HepG2 (cell line): ENCODE measurements around the gene MUC13. TPM values are rescaled to one million over a fixed set of nuclear protein-coding genes. Genes with fewer than 3 reads are reported as not detected.

Experiments used
- ATAC-seq: fragments of 200-7000 bp; cut with Tn5 transposase; 3 replicates; pipeline ENCODE4 v1.9.1; 2020; ENCODE audit warnings: mild to moderate bottlenecking, moderate library complexity
- BruUV-seq: library from RNA; stranded (reverse); fragments of 400-500 nt; replicated peaks from 2 replicates; lab custom pipeline; 2021; lab: Mats Ljungman, UMichigan
- CTCF ChIA-PET: fragments of 300-600 bp; formaldehyde crosslinking; extraction: SDS; loops from one replicate; lab custom pipeline; 2021; ENCODE audit warnings: low total read pairs, inconsistent platforms, low intra/inter-chr PET ratio; lab: Yijun Ruan, JAX
- POLR2A ChIA-PET: fragments of 350-600 bp; sonication (Branson Sonifier 250); formaldehyde crosslinking; loops from one replicate; lab custom pipeline; 2020; ENCODE audit warnings: antibody characterized with exemption, inconsistent platforms; lab: Yijun Ruan, JAX
- DNase-seq: peaks from one replicate; pipeline ENCODE4 v3.0.0-alpha.2; 2015; ENCODE audit warnings: low spot score
- FAIRE-seq: peaks from 3 replicates; lab custom pipeline; 2011; peaks lifted over from hg19 to GRCh38; lab: Jason Lieb, UNC
- H2AFZ ChIP-seq: one replicate; pipeline ENCODE4 v1.6.1; 2011; ENCODE audit warnings: low read length, inconsistent platforms
- H3K27ac ChIP-seq: fragments of 300-600 bp; 3 replicates; pipeline ENCODE4 v1.8.0; 2011; ENCODE audit warnings: mixed run types, mild to moderate bottlenecking, mixed read lengths, low read length, inconsistent platforms; ENCODE audit not compliant: insufficient read depth; ENCODE audit errors: extremely low read length
- H3K27me3 ChIP-seq, 2 experiments: fragments of 200-600 bp in 1 of 2; 2 replicates in 1 of 2; 3 replicates in 1 of 2; pipeline versions ENCODE4 v1.6.0 to v1.8.0; 2011; ENCODE audit warnings: low read length in 2 of 2, mild to moderate bottlenecking in 2 of 2, moderate library complexity in 2 of 2, inconsistent platforms in 1 of 2; ENCODE audit not compliant: insufficient read depth in 2 of 2, control insufficient read depth in 1 of 2
- H3K36me3 ChIP-seq, 2 experiments: fragments of 200-600 bp in 1 of 2; replicated peaks in 1 of 2; 2 replicates in 1 of 2; 3 replicates in 1 of 2; pipeline versions ENCODE4 v1.5.1 to v1.8.0; 2011; ENCODE audit warnings: low read length in 2 of 2, inconsistent platforms in 1 of 2; ENCODE audit not compliant: insufficient read depth in 2 of 2, control insufficient read depth in 1 of 2
- H3K4me1 ChIP-seq: 2 replicates; pipeline ENCODE4 v1.5.1; 2012; ENCODE audit warnings: low read length, inconsistent platforms; ENCODE audit not compliant: insufficient read depth
- H3K4me2 ChIP-seq: 2 replicates; pipeline ENCODE4 v1.6.0; 2011; ENCODE audit warnings: low read depth, low read length, inconsistent platforms
- H3K4me3 ChIP-seq, 3 experiments: fragments of 200-600 bp in 1 of 3; sonication (generic), shearing (Covaris generic) in 1 of 3; replicated peaks in 1 of 3; 2 replicates each; pipeline ENCODE4 v1.5.1; 2011 to 2016; ENCODE audit warnings: low read length in 3 of 3, inconsistent platforms in 2 of 3, low read depth in 2 of 3, mild to moderate bottlenecking in 2 of 3, control low read depth in 1 of 3, mixed read lengths in 1 of 3; ENCODE audit not compliant: insufficient read depth in 1 of 3
- H3K79me2 ChIP-seq: one replicate; pipeline ENCODE4 v1.6.1; 2011; ENCODE audit warnings: low read length, inconsistent platforms; ENCODE audit not compliant: insufficient read depth
- H3K9ac ChIP-seq: 2 replicates; pipeline ENCODE4 v1.6.0; 2011; ENCODE audit warnings: mild to moderate bottlenecking, low read depth, low read length, inconsistent platforms; ENCODE audit not compliant: insufficient read depth
- H3K9me3 ChIP-seq: 2 replicates; pipeline ENCODE4 v1.5.1; 2012; ENCODE audit warnings: mild to moderate bottlenecking, low read length
- H4K20me1 ChIP-seq: 2 replicates; pipeline ENCODE4 v1.6.0; 2011; ENCODE audit warnings: inconsistent platforms, mild to moderate bottlenecking, low read length, moderate library complexity; ENCODE audit not compliant: insufficient read depth
- DDIT3 ChIP-seq: sonication (generic); formaldehyde crosslinking; IDR thresholded peaks from 2 replicates; pipeline ENCODE4 v1.4.0; 2020; ENCODE audit warnings: mild to moderate bottlenecking, missing genetic modification reagents
- MTA3 ChIP-seq: sonication (generic); formaldehyde crosslinking; IDR thresholded peaks from 2 replicates; pipeline ENCODE4 v1.4.0; 2020; ENCODE audit warnings: missing genetic modification reagents
- NCOA1 ChIP-seq: sonication (generic); formaldehyde crosslinking; IDR thresholded peaks from 2 replicates; pipeline ENCODE4 v1.9.0; 2021; ENCODE audit warnings: missing genetic modification reagents
- PATZ1 ChIP-seq: sonication (generic); formaldehyde crosslinking; IDR thresholded peaks from 2 replicates; pipeline ENCODE4 v1.4.0; 2020; ENCODE audit warnings: missing genetic modification reagents
- RFXAP ChIP-seq: sonication (generic); formaldehyde crosslinking; IDR thresholded peaks from 2 replicates; pipeline ENCODE4 v1.4.0; 2020; ENCODE audit warnings: missing genetic modification reagents, borderline replicate concordance
- SOX13 ChIP-seq, 3 experiments: fragments of 450-650 bp in 1 of 3; sonication (generic) in 1 of 3; formaldehyde crosslinking in 1 of 3; IDR thresholded peaks in 2 of 3; conservative IDR thresholded peaks in 1 of 3; 2 replicates each; pipeline versions ENCODE4 v1.5.0 to v1.6.1; 2016 to 2020; ENCODE audit warnings: antibody characterized with exemption in 1 of 3, mild to moderate bottlenecking in 1 of 3, missing compliant biosample characterization in 1 of 3, missing genetic modification reagents in 1 of 3, moderate library complexity in 1 of 3
- TEAD2 ChIP-seq: sonication (generic); formaldehyde crosslinking; IDR thresholded peaks from 2 replicates; pipeline ENCODE4 v1.9.0; 2021; ENCODE audit warnings: missing genetic modification reagents
- ZMYM2 ChIP-seq: sonication (generic); formaldehyde crosslinking; IDR thresholded peaks from 2 replicates; pipeline ENCODE4 v1.8.0; 2022; ENCODE audit warnings: mild to moderate bottlenecking, missing genetic modification reagents
- ZNF543 ChIP-seq: sonication (generic); formaldehyde crosslinking; IDR thresholded peaks from 2 replicates; pipeline ENCODE4 v1.4.0; 2020; ENCODE audit warnings: mild to moderate bottlenecking, missing genetic modification reagents
- ZSCAN12 ChIP-seq: sonication (generic); formaldehyde crosslinking; IDR thresholded peaks from 2 replicates; pipeline ENCODE4 v1.9.0; 2021; ENCODE audit warnings: mild to moderate bottlenecking, missing genetic modification reagents
- WGBS: methylation state at CpG from one replicate; pipeline ENCODE4 v1.1.6; 2017; ENCODE audit warnings: low lambda C conversion rate; 5-methylcytosine and 5-hydroxymethylcytosine counted together
- in situ Hi-C: cut with HindIII; loops from 2 replicates; pipeline ENCODE4 v1.10.0; 2017; ENCODE audit warnings: low pct_unique_long_range_greater_than_20kb; ENCODE audit not compliant: extremely low pct_ligation_motif_present
- intact Hi-C: fragments of 100-400 bp; cut with micrococcal nuclease; formaldehyde crosslinking; loops from one replicate; pipeline ENCODE4 v1.10.0; 2022; ENCODE audit not compliant: unreplicated experiment
- polyA plus RNA-seq, 8 experiments: library from polyadenylated mRNA; depleted of rRNA in 3 of 8; stranded (reverse) in 7 of 8; unstranded in 1 of 8; fragments of >200 nt; fragmentation: Illumina TruSeq in 4 of 8; extraction: Trizol in 4 of 8; gene quantifications; 2 replicates each; pipeline versions ENCODE4 v1.2.1 to v1.2.3, GENCODE V29; 2011 to 2016; ENCODE audit warnings: low read depth in 4 of 8, missing spikeins in 1 of 8, mixed read lengths in 1 of 8; ENCODE audit not compliant: insufficient read depth in 1 of 8
- total RNA-seq, 5 experiments: library from RNA; depleted of rRNA; stranded (reverse); fragments of >200 nt; fragmentation: Illumina TruSeq; extraction: Trizol; gene quantifications; 2 replicates each; pipeline ENCODE4 v1.2.3, GENCODE V29; 2016; ENCODE audit warnings: low read depth in 1 of 5
- TF ChIP-seq, protein P1 (sequence below), 2 experiments: IDR thresholded peaks; 2 replicates each; pipeline ENCODE4 v1.6.1; 2011 to 2012; ENCODE audit warnings: low read length in 2 of 2, borderline replicate concordance in 1 of 2, low read depth in 1 of 2, mild to moderate bottlenecking in 1 of 2, moderate library complexity in 1 of 2
- TF ChIP-seq, protein P2 (sequence below): sonication (generic); formaldehyde crosslinking; IDR thresholded peaks from 2 replicates; pipeline ENCODE4 v1.5.1; 2020; ENCODE audit warnings: missing genetic modification reagents, mild to moderate bottlenecking, borderline replicate concordance
- TF ChIP-seq, protein P3 (sequence below): sonication (generic); formaldehyde crosslinking; IDR thresholded peaks from 2 replicates; pipeline ENCODE4 v1.5.0; 2020; ENCODE audit warnings: missing genetic modification reagents

Gene MUC13
- total and polyA plus RNA-seq, 2 of the 13 experiments (the other 11 are each of a cell fraction or from before 2014, with no cell fraction given), result 0.04 to 1.2 TPM

DNA sequence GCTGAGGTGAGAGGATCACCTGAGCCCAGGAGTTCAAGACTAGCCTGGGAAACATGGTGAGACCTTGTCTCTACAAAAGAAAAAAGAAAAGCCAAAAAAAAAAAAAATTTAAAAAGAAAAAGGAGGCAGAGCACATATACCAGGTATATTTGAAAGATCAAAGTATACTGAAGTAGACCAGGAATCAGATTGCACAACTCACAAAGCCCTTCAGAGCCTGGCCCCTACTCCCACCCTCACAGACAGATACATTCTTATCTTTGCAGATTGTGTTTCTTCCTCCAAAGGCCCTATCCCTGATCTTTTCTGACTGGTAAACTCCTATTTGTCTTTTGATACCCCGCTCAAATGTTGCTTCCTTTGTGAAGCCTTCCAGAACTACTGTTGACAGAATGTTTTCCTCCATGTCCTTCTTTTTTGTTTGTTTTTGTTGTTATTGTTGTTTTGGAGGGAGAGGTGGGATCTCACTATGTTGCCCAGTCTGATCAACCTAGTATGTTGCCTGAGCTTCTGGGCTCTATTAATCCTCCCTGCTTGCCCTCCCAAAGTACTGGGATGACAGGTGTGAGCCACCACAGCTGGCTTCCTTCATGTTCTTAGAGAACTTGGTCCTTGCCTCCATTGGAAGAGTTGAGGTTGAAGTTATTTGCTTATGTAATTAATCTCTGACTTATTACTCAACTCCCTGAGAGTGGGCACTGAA, 37.6 kb downstream of the MUC13 start:
- ATAC-seq (peak; percentile 31; the same call in 1 of the 3 replicates), FAIRE-seq (no peak), DNase-seq (no peak)
- WGBS, result 34% methylated on average over 1 of the region's 1 CpG
- intact Hi-C loops, result no loop called here
- Histone ChIP-seq H3K4me2 (peak overlapping the region; percentile 40), H3K9ac (no peak overlapping the region), H3K9me3 (no peaks in the 10 kb centered on the region), H3K79me2 (peaks cover 33% of the 10 kb centered on the region), H3K27me3 (no peaks in the 10 kb centered on the region; a peak in 1 of 5 replicates), H3K27ac (peak overlapping the region; percentile 23), H3K4me3 (no peak overlapping the region), H2AFZ (no peak overlapping the region), H3K4me1 (peaks cover 71% of the 10 kb centered on the region), H3K36me3 (peaks cover 3 to 5% of the 10 kb centered on the region in 2 experiments; a peak in 3 of 5 replicates), H4K20me1 (no peaks in the 10 kb centered on the region)
- CTCF ChIA-PET, result no interaction called here
- in situ Hi-C loops, result no loop called here
- BruUV-seq, result no TSS peak
- POLR2A ChIA-PET, result interaction anchor here (3.5 kb wide), 1 partner anchor 10 kb away, joined by 18 read pairs; the partner anchor contains the start of gene ITGB5
- no peak for TF ChIP-seq ZNF543 (CRISPR knock-in tag)
- no peak for TF ChIP-seq TEAD2 (CRISPR knock-in tag)
- TF ChIP-seq RFXAP (CRISPR knock-in tag), result no peak
- TF ChIP-seq, protein P1, sequence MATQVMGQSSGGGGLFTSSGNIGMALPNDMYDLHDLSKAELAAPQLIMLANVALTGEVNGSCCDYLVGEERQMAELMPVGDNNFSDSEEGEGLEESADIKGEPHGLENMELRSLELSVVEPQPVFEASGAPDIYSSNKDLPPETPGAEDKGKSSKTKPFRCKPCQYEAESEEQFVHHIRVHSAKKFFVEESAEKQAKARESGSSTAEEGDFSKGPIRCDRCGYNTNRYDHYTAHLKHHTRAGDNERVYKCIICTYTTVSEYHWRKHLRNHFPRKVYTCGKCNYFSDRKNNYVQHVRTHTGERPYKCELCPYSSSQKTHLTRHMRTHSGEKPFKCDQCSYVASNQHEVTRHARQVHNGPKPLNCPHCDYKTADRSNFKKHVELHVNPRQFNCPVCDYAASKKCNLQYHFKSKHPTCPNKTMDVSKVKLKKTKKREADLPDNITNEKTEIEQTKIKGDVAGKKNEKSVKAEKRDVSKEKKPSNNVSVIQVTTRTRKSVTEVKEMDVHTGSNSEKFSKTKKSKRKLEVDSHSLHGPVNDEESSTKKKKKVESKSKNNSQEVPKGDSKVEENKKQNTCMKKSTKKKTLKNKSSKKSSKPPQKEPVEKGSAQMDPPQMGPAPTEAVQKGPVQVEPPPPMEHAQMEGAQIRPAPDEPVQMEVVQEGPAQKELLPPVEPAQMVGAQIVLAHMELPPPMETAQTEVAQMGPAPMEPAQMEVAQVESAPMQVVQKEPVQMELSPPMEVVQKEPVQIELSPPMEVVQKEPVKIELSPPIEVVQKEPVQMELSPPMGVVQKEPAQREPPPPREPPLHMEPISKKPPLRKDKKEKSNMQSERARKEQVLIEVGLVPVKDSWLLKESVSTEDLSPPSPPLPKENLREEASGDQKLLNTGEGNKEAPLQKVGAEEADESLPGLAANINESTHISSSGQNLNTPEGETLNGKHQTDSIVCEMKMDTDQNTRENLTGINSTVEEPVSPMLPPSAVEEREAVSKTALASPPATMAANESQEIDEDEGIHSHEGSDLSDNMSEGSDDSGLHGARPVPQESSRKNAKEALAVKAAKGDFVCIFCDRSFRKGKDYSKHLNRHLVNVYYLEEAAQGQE (IDR thresholded peaks at IDR 0.05; ENCODE audit: borderline replicate concordance in 1 of 2, low read depth in 1 of 2, low read length in 2 of 2), result no peak
- TF ChIP-seq, protein P2, sequence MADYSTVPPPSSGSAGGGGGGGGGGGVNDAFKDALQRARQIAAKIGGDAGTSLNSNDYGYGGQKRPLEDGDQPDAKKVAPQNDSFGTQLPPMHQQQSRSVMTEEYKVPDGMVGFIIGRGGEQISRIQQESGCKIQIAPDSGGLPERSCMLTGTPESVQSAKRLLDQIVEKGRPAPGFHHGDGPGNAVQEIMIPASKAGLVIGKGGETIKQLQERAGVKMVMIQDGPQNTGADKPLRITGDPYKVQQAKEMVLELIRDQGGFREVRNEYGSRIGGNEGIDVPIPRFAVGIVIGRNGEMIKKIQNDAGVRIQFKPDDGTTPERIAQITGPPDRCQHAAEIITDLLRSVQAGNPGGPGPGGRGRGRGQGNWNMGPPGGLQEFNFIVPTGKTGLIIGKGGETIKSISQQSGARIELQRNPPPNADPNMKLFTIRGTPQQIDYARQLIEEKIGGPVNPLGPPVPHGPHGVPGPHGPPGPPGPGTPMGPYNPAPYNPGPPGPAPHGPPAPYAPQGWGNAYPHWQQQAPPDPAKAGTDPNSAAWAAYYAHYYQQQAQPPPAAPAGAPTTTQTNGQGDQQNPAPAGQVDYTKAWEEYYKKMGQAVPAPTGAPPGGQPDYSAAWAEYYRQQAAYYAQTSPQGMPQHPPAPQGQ (CRISPR knock-in tag), result no peak
- TF ChIP-seq PATZ1 (CRISPR knock-in tag), result no peak
- no peak for TF ChIP-seq NCOA1 (CRISPR knock-in tag)
- no peak for TF ChIP-seq DDIT3
- TF ChIP-seq ZMYM2 (CRISPR knock-in tag), result no peak
- no peak for TF ChIP-seq SOX13 (IDR thresholded peaks at IDR 0.05)
- no peak for TF ChIP-seq SOX13 (CRISPR knock-in tag; conservative IDR thresholded peaks at IDR 0.05 in 1 of 2, IDR thresholded peaks at IDR 0.05 in 1 of 2)
- TF ChIP-seq, protein P3, sequence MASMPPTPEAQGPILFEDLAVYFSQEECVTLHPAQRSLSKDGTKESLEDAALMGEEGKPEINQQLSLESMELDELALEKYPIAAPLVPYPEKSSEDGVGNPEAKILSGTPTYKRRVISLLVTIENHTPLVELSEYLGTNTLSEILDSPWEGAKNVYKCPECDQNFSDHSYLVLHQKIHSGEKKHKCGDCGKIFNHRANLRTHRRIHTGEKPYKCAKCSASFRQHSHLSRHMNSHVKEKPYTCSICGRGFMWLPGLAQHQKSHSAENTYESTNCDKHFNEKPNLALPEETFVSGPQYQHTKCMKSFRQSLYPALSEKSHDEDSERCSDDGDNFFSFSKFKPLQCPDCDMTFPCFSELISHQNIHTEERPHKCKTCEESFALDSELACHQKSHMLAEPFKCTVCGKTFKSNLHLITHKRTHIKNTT (CRISPR knock-in tag), result no peak
- no peak for TF ChIP-seq MTA3
- TF ChIP-seq ZSCAN12 (CRISPR knock-in tag), result no peak
